K562 (cell line): ENCODE results near the gene TAS1R3. TPM values are rescaled to one million over a fixed set of nuclear protein-coding genes. Genes with fewer than 3 reads are reported as not detected.

Experiments
- ATAC-seq: fragments of 200-7000 bp; cut with Tn5 transposase; 3 replicates; pipeline ENCODE4 v1.9.1; 2020; ENCODE audit warnings: moderate library complexity
- BruUV-seq: library from RNA; stranded (reverse); fragments of 400-500 nt; replicated peaks from 2 replicates; lab custom pipeline; 2021; lab: Mats Ljungman, UMichigan
- CTCF ChIA-PET: fragments of 300-600 bp; formaldehyde crosslinking; extraction: SDS; loops from one replicate; lab custom pipeline; 2021; ENCODE audit warnings: low intra/inter-chr PET ratio; lab: Yijun Ruan, JAX
- POLR2A ChIA-PET: fragments of 300-600, 350-650 bp; sonication (Branson Sonifier 250); formaldehyde crosslinking; extraction: SDS; loops from one replicate; lab custom pipeline; 2021; ENCODE audit warnings: antibody characterized with exemption, inconsistent platforms; lab: Yijun Ruan, JAX
- DNase-seq, 4 experiments: peaks; one replicate each; pipeline versions ENCODE4 v3.0.0 to v3.0.0-alpha.2; 2011 to 2018; ENCODE audit warnings: low spot score in 3 of 4, mixed read lengths in 3 of 4; ENCODE audit errors: extremely low read depth in 1 of 4
- FAIRE-seq: peaks from 2 replicates; lab custom pipeline; 2011; peaks lifted over from hg19 to GRCh38; lab: Jason Lieb, UNC
- H2AFZ ChIP-seq: 2 replicates; pipeline ENCODE4 v1.6.0; 2011; ENCODE audit warnings: low read depth, low read length, control low read depth, inconsistent platforms
- H3K27ac ChIP-seq: fragments of 200-600 bp; 3 replicates; pipeline ENCODE4 v1.8.0; 2011; ENCODE audit warnings: low read depth, mild to moderate bottlenecking, control low read depth, inconsistent platforms, low read length, moderate library complexity, mixed read lengths; ENCODE audit errors: extremely low read depth
- H3K27me3 ChIP-seq, 2 experiments: fragments of 300-600 bp in 1 of 2; 2 replicates in 1 of 2; 3 replicates in 1 of 2; pipeline versions ENCODE4 v1.6.0 to v1.8.0; 2011; ENCODE audit warnings: inconsistent platforms in 2 of 2, low read length in 2 of 2, mild to moderate bottlenecking in 1 of 2, mixed read lengths in 1 of 2, moderate library complexity in 1 of 2; ENCODE audit not compliant: control insufficient read depth in 2 of 2, insufficient read depth in 2 of 2
- H3K36me3 ChIP-seq: fragments of 300-600 bp; 3 replicates; pipeline ENCODE4 v1.8.0; 2011; ENCODE audit warnings: mild to moderate bottlenecking, low read length, inconsistent platforms; ENCODE audit not compliant: control insufficient read depth, insufficient read depth
- H3K4me1 ChIP-seq, 2 experiments: fragments of 200-600 bp in 1 of 2; replicated peaks in 1 of 2; 2 replicates in 1 of 2; 3 replicates in 1 of 2; pipeline versions ENCODE4 v1.5.1 to v1.8.0; 2011; ENCODE audit warnings: inconsistent platforms in 2 of 2, low read length in 2 of 2, mild to moderate bottlenecking in 1 of 2, mixed read lengths in 1 of 2, moderate library complexity in 1 of 2; ENCODE audit not compliant: control insufficient read depth in 2 of 2, insufficient read depth in 2 of 2
- H3K4me2 ChIP-seq: 2 replicates; pipeline ENCODE4 v1.6.1; 2011; ENCODE audit warnings: low read length, control low read depth, inconsistent platforms, mixed read lengths; ENCODE audit not compliant: insufficient read depth
- H3K4me3 ChIP-seq: fragments of 200-600 bp; sonication (generic), shearing (Covaris generic); 2 replicates; pipeline ENCODE4 v1.5.1; 2016; ENCODE audit warnings: control low read depth, inconsistent platforms
- H3K79me2 ChIP-seq: fragments of 200-600 bp; 3 replicates; pipeline ENCODE4 v1.8.0; 2011; ENCODE audit warnings: low read length, inconsistent platforms; ENCODE audit not compliant: control insufficient read depth, insufficient read depth
- H3K9ac ChIP-seq, 2 experiments: 2 replicates each; pipeline versions ENCODE4 v1.6.0 to v1.6.1; 2011; ENCODE audit warnings: low read depth in 2 of 2, low read length in 2 of 2, control low read depth in 1 of 2, inconsistent platforms in 1 of 2, mild to moderate bottlenecking in 1 of 2, mixed read lengths in 1 of 2; ENCODE audit not compliant: insufficient read depth in 1 of 2
- H3K9me1 ChIP-seq: one replicate; pipeline ENCODE4 v1.6.0; 2011; ENCODE audit warnings: inconsistent platforms, mild to moderate bottlenecking, low read length, moderate library complexity; ENCODE audit not compliant: control insufficient read depth, insufficient read depth
- H3K9me3 ChIP-seq: replicated peaks from 2 replicates; pipeline ENCODE4 v1.5.1; 2011; ENCODE audit warnings: low read depth, low read length, inconsistent platforms; ENCODE audit not compliant: control insufficient read depth, insufficient read depth
- H4K20me1 ChIP-seq: replicated peaks from 2 replicates; pipeline ENCODE4 v1.6.1; 2011; ENCODE audit warnings: low read length, inconsistent platforms, mixed read lengths; ENCODE audit not compliant: control insufficient read depth, insufficient read depth
- ETS2 ChIP-seq: IDR thresholded peaks from 2 replicates; pipeline ENCODE4 v1.6.1; 2016; ENCODE audit warnings: borderline replicate concordance, missing genetic modification characterization, mild to moderate bottlenecking, moderate library complexity, missing compliant biosample characterization; ENCODE audit not compliant: poor library complexity, severe bottlenecking
- POLR2G ChIP-seq: fragments of 200-400 bp; formaldehyde crosslinking; IDR thresholded peaks from 2 replicates; pipeline ENCODE4 v1.6.1; 2017; ENCODE audit warnings: low read depth, mild to moderate bottlenecking, antibody characterized with exemption, low read length, moderate library complexity
- ZNF354B ChIP-seq: fragments of 250-450 bp; sonication (Bioruptor Pico); IDR thresholded peaks from 2 replicates; pipeline ENCODE4 v1.4.0; 2020
- WGBS: fragments of 100-300 bp; shearing (Covaris generic); methylation state at CpG from one replicate; pipeline ENCODE4 v1.1.6; 2016; ENCODE audit warnings: low coverage, mixed read lengths; ENCODE audit not compliant: insufficient coverage; ENCODE audit errors: missing lambda C conversion rate; 5-methylcytosine and 5-hydroxymethylcytosine counted together
- in situ Hi-C: fragments of 300-500 bp; cut with MboI; formaldehyde crosslinking; loops from 4 replicates; pipeline ENCODE4 v1.15.0; 2018; ENCODE audit warnings: inconsistent platforms, mixed read lengths
- intact Hi-C: fragments of 100-400 bp; cut with micrococcal nuclease; formaldehyde crosslinking; loops from 2 replicates; pipeline ENCODE4 v1.14.2; 2022
- polyA plus RNA-seq, 8 experiments: library from polyadenylated mRNA; depleted of rRNA in 4 of 8; stranded (reverse) in 5 of 8; unstranded in 3 of 8; fragments of >200 nt; fragmentation: Nextera tagmentation in 2 of 8; fragmentation: Illumina TruSeq in 1 of 8; extraction: Ambion mirVana in 2 of 8; extraction: Trizol in 1 of 8; gene quantifications; 2 replicates each; pipeline versions ENCODE4 v1.2.1 to v1.2.3, GENCODE V29; 2011 to 2014; ENCODE audit warnings: inconsistent platforms in 1 of 8, missing spikeins in 1 of 8
- total RNA-seq, 7 experiments: library from RNA; depleted of rRNA in 6 of 7; stranded (reverse); fragments of >200 nt in 6 of 7; fragmentation: Illumina TruSeq in 2 of 7; extraction: Trizol in 2 of 7; gene quantifications; 2 replicates each; pipeline versions ENCODE4 v1.2.1 to v1.2.3, GENCODE V29; 2011 to 2021; ENCODE audit warnings: low replicate concordance in 1 of 7

The TAS1R3 gene
- total and polyA plus RNA-seq, 9 of the 15 experiments (the other 6 are each of a cell fraction or from before 2014, with no cell fraction given) = 0.07 to 0.13 TPM; not detected in 7

DNA sequence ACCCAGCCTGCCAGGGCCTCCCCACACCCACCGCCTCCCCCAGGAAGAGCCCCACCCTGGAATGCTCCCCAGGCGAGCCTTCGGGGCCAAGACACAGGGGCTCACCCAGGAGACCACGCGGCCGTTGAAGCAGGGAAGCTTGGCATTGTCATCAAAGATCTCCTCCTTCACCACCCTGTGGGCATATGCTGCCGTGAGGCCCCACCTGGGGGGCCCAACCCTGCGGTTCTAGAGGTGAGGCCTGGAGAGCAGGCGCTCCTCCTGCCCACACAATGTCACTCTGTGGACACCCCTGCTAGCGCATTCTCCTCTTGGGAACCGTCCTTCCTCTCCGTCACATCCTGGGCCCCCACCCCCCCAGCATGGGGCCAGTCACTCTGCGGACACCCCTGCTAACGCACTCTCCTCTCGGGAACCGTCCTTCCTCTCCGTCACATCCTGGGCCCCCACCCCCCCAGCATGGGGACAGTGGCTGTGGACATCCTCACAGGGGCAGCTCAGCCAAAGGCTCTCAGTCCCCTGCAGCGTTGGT is 11.6 kb downstream of the TAS1R3 start:
- intact Hi-C loops (no loop called here), in situ Hi-C loops (no loop called here)
- Histone ChIP-seq H3K9me3 (peaks cover 2% of the 10 kb centered on the region; the same call in 1 of the 2 replicates), H2AFZ (no peak overlapping the region), H3K4me1 (peaks cover 9 to 88% of the 10 kb centered on the region in 2 experiments; a peak in 3 of 5 replicates), H3K36me3 (peaks cover 73% of the 10 kb centered on the region; the same call in 2 of the 3 replicates), H3K4me2 (no peak overlapping the region), H3K9ac (no peak overlapping the region), H3K79me2 (peaks cover 49% of the 10 kb centered on the region), H4K20me1 (peaks cover 45% of the 10 kb centered on the region; the same call in 1 of the 2 replicates), H3K27me3 (no peaks in the 10 kb centered on the region), H3K27ac (no peak overlapping the region), H3K4me3 (no peak overlapping the region), H3K9me1 (peaks cover 8% of the 10 kb centered on the region)
- DNase-seq = no peak
- WGBS = 95% methylated on average over 17 of the region's 18 CpGs
- no peak for ATAC-seq
- POLR2A ChIA-PET = interaction anchor here (0.6 to 1.1 kb wide), 3 partner anchors 11 to 17 kb away, joined by 3 to 4 read pairs (median 4); no protein-coding TSS in a partner anchor
- TF ChIP-seq ZNF354B (CRISPR knock-in tag) (no peak), ETS2 (tag) (no peak), POLR2G (0 out of 2 replicates have a peak, but pooled peaks have one; percentile 10)
- CTCF ChIA-PET = no interaction called here
- BruUV-seq = no TSS peak
- no peak for FAIRE-seq
